ENCODE measurements around the gene PCDHB11.
"Not testable (repeated sequence)": the region's sequence is repeated elsewhere in the genome, so short reads cannot be mapped to it uniquely, and the experiment has no call there.

The PCDHB11 gene

GRCh38 chr5:141241496-141241895 is 42.1 kb downstream of the PCDHB11 start:
- DNase-seq (ENCODE audit: low read depth) = no peak

- DNase-seq (ENCODE audit: low read depth) = no peak
Measured at GRCh38 chr5:141245250-141245717, 45.9 kb downstream of the PCDHB11 start, which contains the start of gene PCDHB15. Gene PCDHB15 (plus strand): TSS chr5:141245395. CDS start chr5:141245579, 184 bp downstream.

DNA sequence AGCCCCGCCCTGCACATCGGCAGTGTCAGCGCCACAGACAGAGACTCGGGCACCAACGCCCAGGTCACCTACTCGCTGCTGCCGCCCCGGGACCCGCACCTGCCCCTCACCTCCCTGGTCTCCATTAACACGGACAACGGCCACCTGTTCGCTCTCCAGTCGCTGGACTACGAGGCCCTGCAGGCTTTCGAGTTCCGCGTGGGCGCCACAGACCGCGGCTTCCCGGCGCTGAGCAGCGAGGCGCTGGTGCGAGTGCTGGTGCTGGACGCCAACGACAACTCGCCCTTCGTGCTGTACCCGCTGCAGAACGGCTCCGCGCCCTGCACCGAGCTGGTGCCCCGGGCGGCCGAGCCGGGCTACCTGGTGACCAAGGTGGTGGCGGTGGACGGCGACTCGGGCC is 47.5 kb downstream of the PCDHB11 start:
- not testable (repeated sequence) for DNase-seq (ENCODE audit: low read depth)

DNA sequence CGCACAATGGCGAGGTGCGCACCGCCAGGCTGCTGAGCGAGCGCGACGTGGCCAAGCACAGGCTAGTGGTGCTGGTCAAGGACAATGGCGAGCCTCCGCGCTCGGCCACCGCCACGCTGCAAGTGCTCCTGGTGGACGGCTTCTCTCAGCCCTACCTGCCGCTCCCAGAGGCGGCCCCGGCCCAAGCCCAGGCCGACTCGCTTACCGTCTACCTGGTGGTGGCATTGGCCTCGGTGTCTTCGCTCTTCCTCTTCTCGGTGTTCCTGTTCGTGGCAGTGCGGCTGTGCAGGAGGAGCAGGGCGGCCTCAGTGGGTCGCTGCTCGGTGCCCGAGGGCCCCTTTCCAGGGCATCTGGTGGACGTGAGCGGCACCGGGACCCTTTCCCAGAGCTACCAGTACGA is 48.0 kb downstream of the PCDHB11 start:
- not testable (repeated sequence) for DNase-seq (ENCODE audit: low read depth)

DNA sequence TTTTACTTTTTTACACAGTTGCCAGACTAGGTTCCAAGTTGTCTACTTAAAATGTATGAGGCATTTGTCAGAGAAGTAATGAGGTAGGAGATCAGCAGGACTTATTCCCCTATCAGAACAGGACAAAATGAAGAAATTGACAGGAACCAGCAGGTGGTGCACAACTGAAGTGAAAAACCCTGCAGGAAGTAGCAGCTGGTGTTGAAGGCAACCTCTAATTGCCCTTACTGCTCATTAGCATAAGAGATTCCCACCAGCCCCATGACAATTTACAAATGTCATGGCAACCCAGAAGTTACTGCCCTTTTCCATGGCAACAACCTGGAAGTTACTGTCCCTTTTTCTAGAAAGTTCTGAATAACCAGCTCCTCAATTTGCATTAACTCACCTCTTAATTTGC is 51.1 kb downstream of the PCDHB11 start:
- DNase-seq (ENCODE audit: low read depth) = no peak
